Lower leg skin (tissue), 4 donors: ENCODE measurements around the gene SHBG. TPM values are rescaled to one million over a fixed set of nuclear protein-coding genes. Genes with fewer than 3 reads are reported as not detected.
A peak's percentile ranks its signal among the peaks of the same experiment; 100 is the strongest.

ENCODE experiments used
- DNase-seq, 2 donors: peaks; one replicate each; pipeline ENCODE4 v3.0.0-alpha.2; 2019; ENCODE audit warnings: low spot score in 2 of 2
- H3K4me3 ChIP-seq: fragments of 200-600 bp; sonication (generic); 2 replicates; pipeline ENCODE4 v1.5.1; 2017; ENCODE audit warnings: mild to moderate bottlenecking, low read depth; ENCODE audit not compliant: poor library complexity, severe bottlenecking
- POLR2A ChIP-seq, 2 donors: fragments of 450-650 bp; IDR thresholded peaks; one replicate each; pipeline ENCODE4 v1.6.1; 2016 to 2017; ENCODE audit warnings: antibody characterized with exemption in 2 of 2, mild to moderate bottlenecking in 1 of 2, moderate library complexity in 1 of 2
- WGBS, 2 donors: methylation state at CpG; one replicate each; pipeline ENCODE4 v1.1.5; 2018; 5-methylcytosine and 5-hydroxymethylcytosine counted together
- intact Hi-C: fragments of 100-400 bp; cut with DNase I; formaldehyde crosslinking; loops from one replicate; pipeline ENCODE4 v1.15.0; 2023; ENCODE audit warnings: low total_unique reads
- total RNA-seq, 4 donors: library from RNA; depleted of rRNA; stranded (reverse); fragments of >200 nt; gene quantifications; one replicate each; pipeline ENCODE4 v1.1.0, GENCODE V29; 2016
- TF ChIP-seq, protein P1 (sequence below), 3 donors: fragments of 450-650 bp; IDR thresholded peaks; one replicate each; pipeline ENCODE4 v1.5.1; 2016; ENCODE audit warnings: antibody characterized with exemption in 3 of 3, mild to moderate bottlenecking in 3 of 3, moderate library complexity in 2 of 3

Gene SHBG
- total RNA-seq, 4 donors from 2014 or later: not detected

DNA sequence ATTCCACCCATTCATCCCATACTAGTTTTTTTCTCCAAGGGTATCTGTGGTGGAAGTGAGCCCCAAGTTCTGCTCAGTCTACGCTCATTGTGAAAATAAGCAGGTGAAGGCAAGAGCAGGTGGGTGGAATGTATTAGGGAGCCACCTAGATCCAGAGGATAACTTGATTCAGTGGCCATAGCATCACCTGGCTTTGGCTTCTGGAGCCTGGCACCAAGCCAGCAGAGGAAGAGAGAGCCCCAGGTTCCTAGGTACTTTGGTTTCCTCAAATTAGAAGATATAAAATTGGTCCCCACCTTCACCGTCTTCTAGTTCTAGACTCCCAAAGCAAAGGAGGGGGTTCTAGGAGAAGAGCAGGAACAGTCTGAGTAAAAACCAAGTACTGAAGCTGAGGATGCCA, 19.3 kb upstream of the SHBG start:
- intact Hi-C loops: no loop called here
- DNase-seq: no peak
- TF ChIP-seq POLR2A (IDR thresholded peaks at IDR 0.05): no peak
- TF ChIP-seq, protein P1, sequence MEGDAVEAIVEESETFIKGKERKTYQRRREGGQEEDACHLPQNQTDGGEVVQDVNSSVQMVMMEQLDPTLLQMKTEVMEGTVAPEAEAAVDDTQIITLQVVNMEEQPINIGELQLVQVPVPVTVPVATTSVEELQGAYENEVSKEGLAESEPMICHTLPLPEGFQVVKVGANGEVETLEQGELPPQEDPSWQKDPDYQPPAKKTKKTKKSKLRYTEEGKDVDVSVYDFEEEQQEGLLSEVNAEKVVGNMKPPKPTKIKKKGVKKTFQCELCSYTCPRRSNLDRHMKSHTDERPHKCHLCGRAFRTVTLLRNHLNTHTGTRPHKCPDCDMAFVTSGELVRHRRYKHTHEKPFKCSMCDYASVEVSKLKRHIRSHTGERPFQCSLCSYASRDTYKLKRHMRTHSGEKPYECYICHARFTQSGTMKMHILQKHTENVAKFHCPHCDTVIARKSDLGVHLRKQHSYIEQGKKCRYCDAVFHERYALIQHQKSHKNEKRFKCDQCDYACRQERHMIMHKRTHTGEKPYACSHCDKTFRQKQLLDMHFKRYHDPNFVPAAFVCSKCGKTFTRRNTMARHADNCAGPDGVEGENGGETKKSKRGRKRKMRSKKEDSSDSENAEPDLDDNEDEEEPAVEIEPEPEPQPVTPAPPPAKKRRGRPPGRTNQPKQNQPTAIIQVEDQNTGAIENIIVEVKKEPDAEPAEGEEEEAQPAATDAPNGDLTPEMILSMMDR (IDR thresholded peaks at IDR 0.05): no peak
- no peak overlapping the region for H3K4me3 ChIP-seq
- 94 to 95% methylated on average over 2 of the region's 2 CpGs for WGBS, 2 donors

DNA sequence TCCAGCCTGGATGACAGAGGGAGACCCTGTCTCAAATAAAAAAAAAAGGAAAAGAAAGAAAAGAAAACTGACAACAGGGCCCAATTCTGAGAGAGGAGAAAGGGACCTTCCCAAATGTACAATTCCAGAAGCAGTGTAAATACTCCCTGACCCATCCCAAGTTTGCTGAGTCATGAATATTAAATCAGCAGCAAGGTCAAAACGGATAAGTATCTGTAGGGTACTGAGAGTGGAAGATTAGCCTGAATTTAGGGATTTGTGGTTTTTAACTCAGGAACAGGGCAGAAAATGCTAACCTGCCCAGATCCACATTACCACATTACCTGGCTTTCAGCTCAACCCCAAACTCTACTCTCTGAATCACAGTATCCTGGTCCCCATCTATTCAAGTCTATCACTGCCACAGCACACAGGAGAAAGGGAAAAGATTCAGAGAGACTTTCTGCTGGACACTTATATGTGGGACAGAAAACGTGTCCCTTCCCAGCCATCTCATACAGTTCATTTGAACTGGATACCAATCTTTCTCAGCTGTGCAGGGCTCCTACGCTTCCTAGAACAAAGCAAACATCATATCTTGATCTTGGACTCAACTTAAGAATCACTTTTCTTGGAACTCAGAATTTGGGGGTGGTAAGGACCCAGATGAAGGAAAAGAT, 18.2 kb upstream of the SHBG start:
- intact Hi-C loops: no loop called here
- DNase-seq: no peak
- TF ChIP-seq POLR2A (IDR thresholded peaks at IDR 0.05): no peak
- TF ChIP-seq, protein P1 (IDR thresholded peaks at IDR 0.05): no peak
- H3K4me3 ChIP-seq: no peak overlapping the region
- WGBS, 2 donors: 60 to 64% methylated on average over 3 of the region's 3 CpGs

DNA sequence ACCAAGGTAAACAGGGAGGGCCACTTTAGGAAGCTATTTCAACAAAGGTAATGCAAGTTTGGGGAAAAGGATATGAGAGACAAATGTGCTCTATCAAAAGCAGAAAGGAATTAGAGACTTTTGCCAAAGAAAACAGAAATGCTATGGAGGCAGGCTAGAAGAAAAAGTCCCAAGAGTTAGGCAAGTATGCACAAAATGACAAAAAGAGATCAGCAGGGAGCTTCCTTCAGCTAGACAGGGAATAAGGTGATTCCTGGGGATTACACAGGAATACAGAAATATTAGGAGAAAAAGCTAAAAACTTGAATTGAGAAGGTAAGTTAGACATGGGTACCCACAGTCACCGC, 17.7 kb upstream of the SHBG start:
- WGBS, 2 donors: 95 to 97% methylated on average over 1 of the region's 1 CpG
- intact Hi-C loops: no loop called here
- TF ChIP-seq, protein P1 (IDR thresholded peaks at IDR 0.05): no peak
- no peak for TF ChIP-seq POLR2A (IDR thresholded peaks at IDR 0.05)
- no peak overlapping the region for H3K4me3 ChIP-seq
- DNase-seq: no peak

DNA sequence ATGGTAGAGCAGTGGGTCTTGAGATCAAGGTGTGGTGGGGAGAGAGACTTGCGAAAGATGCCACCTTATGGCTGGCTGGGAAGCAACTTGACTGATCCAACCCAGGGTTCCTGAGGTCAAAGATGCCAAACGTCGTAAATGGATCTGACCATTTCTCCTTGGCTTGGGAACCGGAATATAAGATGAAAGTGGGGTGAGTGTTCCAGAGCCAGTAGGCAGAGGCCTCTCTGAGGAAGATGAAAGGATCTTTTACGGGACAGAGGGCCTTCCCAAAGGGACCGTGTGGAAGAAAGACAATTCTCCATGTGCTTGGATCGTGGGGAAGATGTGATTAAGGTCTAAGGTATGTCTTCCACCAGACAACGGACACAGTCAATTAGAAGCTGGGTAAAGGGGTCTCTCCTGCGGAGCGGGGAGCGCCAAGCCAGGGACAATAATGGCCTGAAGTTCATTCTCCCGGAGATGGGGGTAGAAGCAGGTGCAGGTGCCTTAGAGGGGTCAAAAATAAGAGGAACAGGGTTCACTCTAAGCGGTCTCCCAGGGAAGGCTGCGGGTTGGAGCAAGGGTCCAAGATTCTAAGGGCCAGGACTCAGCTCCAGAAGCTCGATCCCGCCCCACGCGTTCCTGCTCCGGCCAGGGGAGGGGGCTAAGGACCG, 16.0 kb upstream of the SHBG start:
- intact Hi-C loops: no loop called here
- WGBS, 2 donors: 5% methylated on average over 19 to 20 of the region's 20 CpGs
- no peak for TF ChIP-seq POLR2A (IDR thresholded peaks at IDR 0.05)
- TF ChIP-seq, protein P1 (IDR thresholded peaks at IDR 0.05): no peak
- H3K4me3 ChIP-seq: peak overlapping the region; percentile 76
- peak in 1 of 2 donors; percentile 28 for DNase-seq

DNA sequence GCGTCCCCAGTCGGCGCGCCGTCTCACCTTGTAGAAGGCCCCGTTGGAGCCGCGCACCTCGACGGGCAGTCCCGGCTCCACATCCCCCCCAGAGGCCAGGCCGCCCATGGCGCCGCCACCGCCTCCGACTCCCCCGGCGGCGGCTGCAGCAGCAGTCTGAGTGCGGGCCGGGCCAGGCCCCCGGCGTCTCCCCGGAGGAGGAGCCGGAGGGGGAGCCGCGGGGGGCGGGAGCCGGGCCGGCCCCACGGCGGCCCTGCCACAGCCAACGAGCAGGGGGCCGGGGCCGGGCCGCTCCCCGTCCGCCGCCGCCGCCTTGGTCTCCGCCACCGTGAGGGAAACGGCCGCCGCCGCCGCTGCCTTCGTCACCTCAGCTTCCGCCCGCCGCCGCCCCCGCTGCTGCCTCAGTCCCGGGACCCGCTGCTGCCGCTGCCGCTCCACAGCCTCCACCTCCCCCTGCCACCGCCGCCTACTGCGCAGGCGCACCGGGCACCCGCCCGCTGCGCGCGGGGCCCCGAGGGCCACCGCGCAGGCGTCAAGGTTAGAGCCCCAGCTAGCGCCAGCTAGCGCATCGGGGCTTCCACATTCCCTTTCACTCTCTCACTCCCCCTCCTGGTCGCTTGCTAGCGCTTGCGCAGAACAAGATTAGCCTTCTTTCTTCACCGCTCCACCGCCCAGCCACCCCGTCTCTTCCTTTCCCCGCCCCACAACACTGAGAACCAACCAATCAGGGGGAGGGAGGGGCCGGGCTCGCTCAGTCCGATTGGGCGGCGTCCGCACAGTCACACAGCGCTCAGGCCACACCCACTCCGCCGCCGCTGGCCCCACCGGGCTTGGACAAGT, 15.3 kb upstream of the SHBG start, which contains the start of gene FXR2:
TSS of gene FXR2 (minus strand) at position 473 of the 840 bp plus-strand sequence. CDS start at position 108, 365 bp downstream.
- TF ChIP-seq POLR2A (IDR thresholded peaks at IDR 0.05): peak in 1 of 2 donors; percentile 46
- TF ChIP-seq, protein P1 (IDR thresholded peaks at IDR 0.05): peak in 1 of 3 donors; percentile 21
- intact Hi-C loops: no loop called here
- H3K4me3 ChIP-seq: peak within 1 kb of the TSS; percentile 76
- 1% methylated on average over 42 to 84 of the region's 93 CpGs for WGBS, 2 donors
- peak; percentile 100 for DNase-seq
